Tibial artery (tissue), 4 donors: ENCODE data around the gene ROR2.

Experiments
- DNase-seq, 2 donors: peaks; one replicate each; pipeline ENCODE4 v3.0.0-alpha.2; 2019
- H3K27ac ChIP-seq, 2 donors: fragments of 200-600 bp; sonication (generic) in 1 of 2; 1 replicate in 1 of 2; 2 replicates in 1 of 2; pipeline ENCODE4 v1.5.1; 2018 to 2019; ENCODE audit warnings: mild to moderate bottlenecking in 1 of 2
- H3K27me3 ChIP-seq, 2 donors: fragments of 200-600 bp; sonication (generic) in 1 of 2; one replicate each; pipeline versions ENCODE4 v1.5.1 to v1.6.0; 2016 to 2019
- H3K36me3 ChIP-seq, 3 donors: fragments of 200-600 bp; sonication (generic) in 2 of 3; one replicate each; pipeline ENCODE4 v1.5.1; 2016 to 2019; ENCODE audit warnings: mild to moderate bottlenecking in 2 of 3
- H3K4me1 ChIP-seq, 4 donors: fragments of 200-600 bp; sonication (generic) in 2 of 4; 1 replicate in 3 of 4; 2 replicates in 1 of 4; pipeline ENCODE4 v1.5.1; 2016 to 2019
- H3K4me3 ChIP-seq, 2 donors: fragments of 200-600 bp; sonication (generic) in 1 of 2; 1 replicate in 1 of 2; 2 replicates in 1 of 2; pipeline ENCODE4 v1.5.1; 2018 to 2019; ENCODE audit warnings: mild to moderate bottlenecking in 2 of 2
- H3K9me3 ChIP-seq, 3 donors: fragments of 200-600 bp; sonication (generic) in 1 of 3; one replicate each; pipeline ENCODE4 v1.5.1; 2016 to 2019
- intact Hi-C: fragments of 100-400 bp; cut with DNase I; formaldehyde crosslinking; loops from one replicate; pipeline ENCODE4 v1.15.0; 2023; ENCODE audit warnings: low total_unique reads
- TF ChIP-seq, protein P1 (sequence below), 2 experiments: fragments of 200-600 bp in 1 of 2; fragments of 450-650 bp in 1 of 2; IDR thresholded peaks; one replicate each; pipeline ENCODE4 v1.5.1; 2017 to 2019; ENCODE audit warnings: antibody characterized with exemption in 2 of 2, mild to moderate bottlenecking in 1 of 2, moderate library complexity in 1 of 2

The ROR2 gene

DNA sequence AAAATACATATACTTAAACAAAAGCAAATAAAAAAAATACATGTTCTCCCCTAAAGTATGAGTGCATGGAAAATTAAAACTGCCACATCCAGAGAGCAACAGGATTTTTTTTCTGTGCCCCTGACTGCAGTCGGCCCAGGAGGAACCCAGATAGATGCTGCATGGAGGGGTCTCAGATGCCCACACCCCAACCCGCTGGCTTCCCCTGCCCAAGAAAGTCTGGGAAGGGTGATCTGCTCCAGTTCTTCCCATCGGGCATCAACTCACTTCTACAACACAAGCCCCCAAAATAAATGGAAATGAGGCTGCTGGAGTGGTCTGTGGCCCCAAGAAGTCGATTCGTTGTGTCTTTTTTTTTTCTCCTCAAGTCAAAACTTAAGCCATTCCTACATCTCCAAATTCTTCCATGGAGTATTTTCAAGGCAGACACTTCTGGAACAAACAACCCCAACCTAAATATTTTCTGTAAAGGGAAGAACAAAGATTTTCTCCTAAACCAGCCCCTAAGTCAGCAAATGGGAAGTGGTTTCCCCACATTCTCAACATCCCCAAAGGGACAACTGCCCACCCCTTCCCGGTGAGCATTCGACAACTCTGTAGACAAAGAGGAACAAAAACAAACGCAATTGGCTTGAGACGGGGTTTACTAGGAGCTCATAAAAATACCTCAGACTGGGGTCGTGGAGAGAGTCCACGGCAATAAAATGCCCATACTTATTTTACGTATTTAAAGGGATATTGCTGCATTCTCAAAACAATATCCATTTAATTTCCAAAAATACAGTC lies 46.7 kb downstream of the ROR2 start:
- intact Hi-C loops: no loop called here
- Histone ChIP-seq H3K4me1 (peaks cover 0 to 11% (median 0%) of the 10 kb centered on the region in 4 donors), H3K4me3 (no peak overlapping the region), H3K27me3 (peaks cover 0 to 27% of the 10 kb centered on the region in 2 donors), H3K9me3 (no peaks in the 10 kb centered on the region), H3K27ac (no peak overlapping the region), H3K36me3 (no peaks in the 10 kb centered on the region)
- DNase-seq: no peak
- TF ChIP-seq, protein P1, sequence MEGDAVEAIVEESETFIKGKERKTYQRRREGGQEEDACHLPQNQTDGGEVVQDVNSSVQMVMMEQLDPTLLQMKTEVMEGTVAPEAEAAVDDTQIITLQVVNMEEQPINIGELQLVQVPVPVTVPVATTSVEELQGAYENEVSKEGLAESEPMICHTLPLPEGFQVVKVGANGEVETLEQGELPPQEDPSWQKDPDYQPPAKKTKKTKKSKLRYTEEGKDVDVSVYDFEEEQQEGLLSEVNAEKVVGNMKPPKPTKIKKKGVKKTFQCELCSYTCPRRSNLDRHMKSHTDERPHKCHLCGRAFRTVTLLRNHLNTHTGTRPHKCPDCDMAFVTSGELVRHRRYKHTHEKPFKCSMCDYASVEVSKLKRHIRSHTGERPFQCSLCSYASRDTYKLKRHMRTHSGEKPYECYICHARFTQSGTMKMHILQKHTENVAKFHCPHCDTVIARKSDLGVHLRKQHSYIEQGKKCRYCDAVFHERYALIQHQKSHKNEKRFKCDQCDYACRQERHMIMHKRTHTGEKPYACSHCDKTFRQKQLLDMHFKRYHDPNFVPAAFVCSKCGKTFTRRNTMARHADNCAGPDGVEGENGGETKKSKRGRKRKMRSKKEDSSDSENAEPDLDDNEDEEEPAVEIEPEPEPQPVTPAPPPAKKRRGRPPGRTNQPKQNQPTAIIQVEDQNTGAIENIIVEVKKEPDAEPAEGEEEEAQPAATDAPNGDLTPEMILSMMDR (IDR thresholded peaks at IDR 0.05): no peak

- DNase-seq: no peak
- Histone ChIP-seq H3K4me1 (peaks cover 0 to 12% (median 0%) of the 10 kb centered on the region in 4 donors), H3K36me3 (no peaks in the 10 kb centered on the region), H3K4me3 (no peak overlapping the region), H3K27ac (no peak overlapping the region), H3K27me3 (peaks cover 0 to 34% of the 10 kb centered on the region in 2 donors), H3K9me3 (no peaks in the 10 kb centered on the region)
- TF ChIP-seq, protein P1 (IDR thresholded peaks at IDR 0.05): no peak
- intact Hi-C loops: no loop called here
Observed at GRCh38 chr9:91902475-91903125, 47.4 kb downstream of the ROR2 start.

DNA sequence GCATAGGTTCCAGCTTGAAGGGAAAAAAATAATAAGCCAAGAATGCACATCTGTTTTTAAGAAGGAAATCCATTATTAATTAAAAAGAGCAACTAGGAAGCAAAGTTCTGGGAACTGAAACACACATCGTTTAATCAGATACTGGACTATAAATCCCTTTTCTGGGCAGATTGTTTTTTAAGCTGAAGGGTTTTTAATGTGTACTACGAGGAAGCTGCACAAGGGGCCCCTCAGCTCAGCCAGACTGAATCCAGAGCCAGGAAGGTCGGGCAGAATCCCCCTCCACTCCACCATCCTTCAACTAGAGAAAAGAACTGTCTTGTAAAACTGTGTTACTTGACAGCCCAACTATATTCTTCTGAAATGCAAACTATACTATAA lies 49.2 kb downstream of the ROR2 start:
- peaks cover 0 to 12% (median 0%) of the 10 kb centered on the region in 4 donors for H3K4me1 ChIP-seq
- peaks cover 0 to 41% of the 10 kb centered on the region in 2 donors for H3K27me3 ChIP-seq
- H3K36me3 ChIP-seq: no peaks in the 10 kb centered on the region
- H3K4me3 ChIP-seq: no peak overlapping the region
- no peaks in the 10 kb centered on the region for H3K9me3 ChIP-seq
- H3K27ac ChIP-seq: no peak overlapping the region
- TF ChIP-seq, protein P1 (IDR thresholded peaks at IDR 0.05): no peak
- DNase-seq: no peak
- intact Hi-C loops: no loop called here

- no peak overlapping the region for H3K4me3 ChIP-seq
- DNase-seq: no peak
- TF ChIP-seq, protein P1 (IDR thresholded peaks at IDR 0.05): no peak
- no peaks in the 10 kb centered on the region for H3K9me3 ChIP-seq
- H3K4me1 ChIP-seq: peaks cover 0 to 12% (median 0%) of the 10 kb centered on the region in 4 donors
- intact Hi-C loops: no loop called here
- no peak overlapping the region for H3K27ac ChIP-seq
- H3K36me3 ChIP-seq: no peaks in the 10 kb centered on the region
- H3K27me3 ChIP-seq: peaks cover 0 to 41% of the 10 kb centered on the region in 2 donors
Observed at GRCh38 chr9:91900055-91900796, 49.8 kb downstream of the ROR2 start.

DNA sequence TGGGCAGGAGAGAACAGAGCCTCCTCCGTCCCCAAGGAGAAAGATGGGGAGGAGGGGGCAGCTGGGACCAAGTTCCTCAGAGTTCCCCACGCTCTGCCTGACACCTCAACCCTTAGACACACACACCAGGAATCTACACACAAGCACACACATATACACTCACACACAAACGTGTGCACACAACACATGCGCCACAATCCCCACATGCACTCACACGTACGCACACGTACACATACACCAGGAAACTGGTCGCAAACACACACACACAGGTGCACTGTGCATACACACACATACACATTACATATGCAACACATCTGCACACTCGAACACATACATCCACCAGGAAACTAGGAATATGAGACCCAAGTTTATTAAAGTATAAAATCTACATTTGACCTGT lies 50.4 kb downstream of the ROR2 start:
- TF ChIP-seq, protein P1 (IDR thresholded peaks at IDR 0.05): no peak
- peaks cover 0 to 41% of the 10 kb centered on the region in 2 donors for H3K27me3 ChIP-seq
- H3K27ac ChIP-seq: no peak overlapping the region
- no peaks in the 10 kb centered on the region for H3K36me3 ChIP-seq
- no peak overlapping the region for H3K4me3 ChIP-seq
- DNase-seq: no peak
- H3K9me3 ChIP-seq: no peaks in the 10 kb centered on the region
- intact Hi-C loops: no loop called here
- peaks cover 0 to 12% (median 0%) of the 10 kb centered on the region in 4 donors for H3K4me1 ChIP-seq
